Retinal pigment epithelial cell (primary cell): ENCODE measurements around the gene ULK2.

Source experiments
- DNase-seq: peaks from one replicate; pipeline ENCODE4 v3.0.0-alpha.2; 2010; ENCODE audit warnings: low read depth
- H3K4me3 ChIP-seq: 2 replicates; pipeline ENCODE4 v1.5.1; 2011; ENCODE audit warnings: mild to moderate bottlenecking, low read length, control low read depth, moderate library complexity
- TF ChIP-seq, protein P1 (sequence below): conservative IDR thresholded peaks from 2 replicates; pipeline ENCODE4 v1.5.1; 2011; ENCODE audit warnings: low read depth, low read length, control low read depth, inconsistent platforms

The ULK2 gene

GRCh38 chr17:19753051-19753509, 114.7 kb downstream of the ULK2 start:
- H3K4me3 ChIP-seq = no peak overlapping the region
- peak; percentile 77 for DNase-seq
- TF ChIP-seq, protein P1, sequence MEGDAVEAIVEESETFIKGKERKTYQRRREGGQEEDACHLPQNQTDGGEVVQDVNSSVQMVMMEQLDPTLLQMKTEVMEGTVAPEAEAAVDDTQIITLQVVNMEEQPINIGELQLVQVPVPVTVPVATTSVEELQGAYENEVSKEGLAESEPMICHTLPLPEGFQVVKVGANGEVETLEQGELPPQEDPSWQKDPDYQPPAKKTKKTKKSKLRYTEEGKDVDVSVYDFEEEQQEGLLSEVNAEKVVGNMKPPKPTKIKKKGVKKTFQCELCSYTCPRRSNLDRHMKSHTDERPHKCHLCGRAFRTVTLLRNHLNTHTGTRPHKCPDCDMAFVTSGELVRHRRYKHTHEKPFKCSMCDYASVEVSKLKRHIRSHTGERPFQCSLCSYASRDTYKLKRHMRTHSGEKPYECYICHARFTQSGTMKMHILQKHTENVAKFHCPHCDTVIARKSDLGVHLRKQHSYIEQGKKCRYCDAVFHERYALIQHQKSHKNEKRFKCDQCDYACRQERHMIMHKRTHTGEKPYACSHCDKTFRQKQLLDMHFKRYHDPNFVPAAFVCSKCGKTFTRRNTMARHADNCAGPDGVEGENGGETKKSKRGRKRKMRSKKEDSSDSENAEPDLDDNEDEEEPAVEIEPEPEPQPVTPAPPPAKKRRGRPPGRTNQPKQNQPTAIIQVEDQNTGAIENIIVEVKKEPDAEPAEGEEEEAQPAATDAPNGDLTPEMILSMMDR = no peak

DNA sequence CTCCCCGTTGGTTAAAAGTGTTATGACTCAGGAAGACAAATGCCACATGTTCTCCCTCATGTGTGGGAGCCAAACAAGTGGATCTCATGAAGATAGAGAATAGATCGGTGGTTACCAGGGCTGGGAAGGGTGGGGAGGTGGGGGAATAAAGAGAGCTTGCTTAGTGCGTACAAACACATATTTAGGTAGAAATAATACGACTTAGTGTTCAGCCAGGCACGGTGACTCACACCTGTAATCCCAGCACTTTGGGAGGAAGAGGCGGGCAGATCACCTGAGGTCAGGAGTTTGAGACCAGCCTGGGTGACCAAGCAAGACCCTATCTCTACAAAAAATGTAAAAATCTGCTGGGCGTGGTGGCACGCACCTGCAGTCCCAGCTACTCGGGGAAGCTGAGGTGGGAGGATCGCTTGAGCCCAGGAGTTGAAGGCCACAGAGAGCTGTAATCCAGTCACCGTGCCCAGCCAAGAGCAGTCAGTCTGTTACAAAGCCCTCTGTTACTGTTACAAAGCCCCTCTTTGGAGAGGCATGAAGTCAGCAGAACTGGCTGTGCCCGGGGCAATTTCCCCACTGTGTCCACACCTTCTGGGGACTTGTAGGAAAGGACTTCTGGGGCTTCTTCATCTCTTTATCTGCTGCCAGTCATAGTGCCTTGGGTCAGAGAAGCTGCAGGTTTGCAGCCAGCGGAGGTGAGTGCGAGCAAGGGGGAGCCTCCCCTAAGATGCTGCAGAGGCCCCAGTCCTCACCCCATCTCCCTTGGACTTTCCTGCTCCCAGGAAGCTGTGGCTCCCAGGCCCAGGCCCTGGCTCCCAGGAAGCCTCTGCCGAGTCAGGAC, 115.3 kb downstream of the ULK2 start:
- TF ChIP-seq, protein P1 = no peak
- no peak for DNase-seq
- no peak overlapping the region for H3K4me3 ChIP-seq

DNA sequence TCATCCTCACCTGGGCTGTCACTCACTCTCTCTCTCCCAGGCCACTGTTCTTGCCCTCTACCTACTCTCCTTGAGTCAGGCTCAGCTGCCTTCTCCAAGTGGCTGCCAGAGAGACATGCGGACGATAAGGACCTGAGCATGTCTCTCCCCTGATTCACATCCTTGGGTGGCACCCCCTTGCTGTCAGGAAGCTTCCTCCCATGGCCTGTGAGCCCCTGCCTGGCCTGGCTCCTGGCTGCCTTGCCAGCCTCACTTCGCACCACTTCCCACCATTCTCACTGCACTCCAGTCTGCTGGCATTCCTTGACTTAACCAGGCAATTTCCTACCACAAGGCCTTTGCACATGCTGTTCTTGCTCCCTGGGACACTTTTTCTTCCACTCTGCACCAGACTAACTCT, 116.9 kb downstream of the ULK2 start:
- no peak for DNase-seq

GRCh38 chr17:19750020-19750572, 117.6 kb downstream of the ULK2 start:
- no peak for DNase-seq
- H3K4me3 ChIP-seq = no peak overlapping the region
- TF ChIP-seq, protein P1 = no peak

More for the DNA sequence above, 116.9 kb downstream of the ULK2 start:
- no peak overlapping the region for H3K4me3 ChIP-seq
- TF ChIP-seq, protein P1 = no peak

- H3K4me3 ChIP-seq = no peak overlapping the region
- DNase-seq = no peak
- TF ChIP-seq, protein P1 = no peak
Observed at GRCh38 chr17:19748807-19749193, 118.9 kb downstream of the ULK2 start.

DNA sequence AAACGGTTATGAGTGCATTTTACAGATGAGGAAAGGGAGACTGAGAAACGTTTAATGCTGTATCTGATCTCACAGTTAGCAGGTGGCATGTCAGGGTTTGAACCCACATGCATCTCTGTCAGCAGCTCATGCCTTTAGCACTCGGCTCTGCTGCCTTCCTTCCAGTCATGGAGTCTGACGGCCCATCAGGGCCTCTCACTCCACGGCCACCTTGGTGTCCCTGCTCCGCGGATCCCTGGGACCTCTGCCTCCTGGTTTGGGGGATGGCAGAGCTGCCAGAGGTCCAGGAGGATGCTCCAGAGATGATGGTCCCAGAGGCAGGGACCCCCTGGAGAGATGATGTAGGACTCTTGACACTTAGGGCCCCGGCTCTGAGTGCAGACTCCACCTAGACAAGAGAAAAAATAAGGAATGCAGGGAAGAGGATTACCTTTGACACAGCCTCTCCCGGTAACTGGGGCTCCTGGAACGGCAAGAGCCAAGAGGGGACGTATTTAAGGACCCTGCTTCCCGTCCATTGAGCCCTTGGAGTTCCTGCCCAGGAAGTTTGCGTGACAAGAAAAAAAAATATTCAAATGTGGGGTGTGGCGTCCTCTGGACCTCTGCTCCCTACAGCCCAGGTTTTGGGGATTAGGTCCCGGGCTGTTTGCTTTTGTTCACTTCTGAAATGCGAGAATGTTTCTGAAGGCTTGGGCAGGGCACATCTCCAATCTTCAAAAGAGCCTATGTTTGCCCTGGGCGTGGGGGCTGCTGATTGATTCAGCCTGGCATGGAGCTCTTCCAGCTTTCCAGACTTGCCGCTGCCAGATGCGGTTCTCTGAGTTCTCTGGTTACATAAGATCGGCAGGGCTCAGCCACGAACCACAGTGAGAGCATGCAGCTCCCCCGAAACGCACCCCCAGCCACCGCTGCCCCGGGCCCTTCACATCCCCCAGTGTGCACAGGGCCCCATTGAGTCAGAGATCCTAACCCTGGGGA, 119.6 kb downstream of the ULK2 start, which contains the start of gene ALDH3A1:
Gene ALDH3A1, minus strand, starts transcription at position 470 of the 978 bp plus-strand sequence. CDS start 3,169 bp downstream, outside the sequence.
- no peak for DNase-seq
- H3K4me3 ChIP-seq = no peak within 1 kb of the TSS
- TF ChIP-seq, protein P1 = no peak
